BJ (cell line): Measurements from ENCODE around the gene APMAP. TPM values are rescaled to one million over a fixed set of nuclear protein-coding genes. Genes with fewer than 3 reads are reported as not detected.

Experiments
- CTCF ChIA-PET: fragments of 350-600 bp; formaldehyde crosslinking; extraction: SDS; loops from one replicate; lab custom pipeline; 2021; ENCODE audit warnings: antibody characterized with exemption, inconsistent platforms; lab: Yijun Ruan, JAX
- POLR2A ChIA-PET: fragments of 300-600 bp; sonication (Branson Sonifier 250); formaldehyde crosslinking; extraction: SDS; loops from one replicate; lab custom pipeline; 2021; ENCODE audit warnings: antibody characterized with exemption; lab: Charles Lee
- DNase-seq: peaks from one replicate; pipeline ENCODE4 v3.0.0-alpha.2; 2011; ENCODE audit warnings: low read depth
- H3K27me3 ChIP-seq: 2 replicates; pipeline ENCODE4 v1.6.0; 2011; ENCODE audit warnings: low read length; ENCODE audit not compliant: control insufficient read depth, insufficient read depth
- H3K36me3 ChIP-seq: 2 replicates; pipeline ENCODE4 v1.5.1; 2011; ENCODE audit warnings: low read length; ENCODE audit not compliant: control insufficient read depth, insufficient read depth
- H3K4me3 ChIP-seq: 2 replicates; pipeline ENCODE4 v1.5.1; 2011; ENCODE audit warnings: low read depth, mild to moderate bottlenecking, control low read depth, low read length
- CTCF ChIP-seq: IDR thresholded peaks from 2 replicates; pipeline ENCODE4 v1.5.1; 2011; ENCODE audit warnings: low read depth, mild to moderate bottlenecking, control low read depth, inconsistent platforms, low read length, moderate library complexity; ENCODE audit not compliant: insufficient read depth
- polyA plus RNA-seq: library from polyadenylated mRNA; depleted of rRNA; stranded (reverse); fragments of >200 nt; gene quantifications from 2 replicates; pipeline ENCODE4 v1.2.3, GENCODE V29; 2011

The APMAP gene
- polyA plus RNA-seq, 1 experiment = 75.8 TPM

GRCh38 chr20:25019381-25020155 lies 27.0 kb upstream of the APMAP start:
- ChIA-PET CTCF (interaction anchor here (1.0 to 1.1 kb wide), 2 partner anchors 14 to 24 kb away, joined by 3 read pairs; no protein-coding TSS in a partner anchor), POLR2A (no interaction called here)
- DNase-seq = no peak
- H3K4me3 ChIP-seq = no peak overlapping the region
- TF ChIP-seq CTCF = no peak
- H3K27me3 ChIP-seq = no peaks in the 10 kb centered on the region
- no peaks in the 10 kb centered on the region; the same call in 1 of the 2 replicates for H3K36me3 ChIP-seq

GRCh38 chr20:25018841-25019240 lies 26.3 kb upstream of the APMAP start:
- POLR2A ChIA-PET = no interaction called here
- CTCF ChIA-PET = no interaction called here
- TF ChIP-seq CTCF = no peak

GRCh38 chr20:25018425-25018824 lies 25.9 kb upstream of the APMAP start:
- no peak for TF ChIP-seq CTCF
- ChIA-PET POLR2A (no interaction called here), CTCF (no interaction called here)
- H3K27me3 ChIP-seq = no peaks in the 10 kb centered on the region
- H3K36me3 ChIP-seq = no peaks in the 10 kb centered on the region; the same call in 1 of the 2 replicates
- H3K4me3 ChIP-seq = no peak overlapping the region
- no peak for DNase-seq

More at GRCh38 chr20:25018841-25019240, 26.3 kb upstream of the APMAP start:
- DNase-seq = no peak
- Histone ChIP-seq H3K27me3 (no peaks in the 10 kb centered on the region), H3K4me3 (no peak overlapping the region), H3K36me3 (no peaks in the 10 kb centered on the region; the same call in 1 of the 2 replicates)

- DNase-seq = no peak
- Histone ChIP-seq H3K27me3 (no peaks in the 10 kb centered on the region), H3K4me3 (no peak overlapping the region), H3K36me3 (peaks cover 3% of the 10 kb centered on the region)
- TF ChIP-seq CTCF = no peak
- ChIA-PET CTCF (interaction anchor here (1.6 to 1.7 kb wide), 2 partner anchors 23 to 48 kb away, joined by 5 to 6 read pairs; no protein-coding TSS in a partner anchor), POLR2A (no interaction called here)
These were observed 24.8 kb upstream of the APMAP start for GRCh38 chr20:25017257-25017803.

- DNase-seq = no peak
- ChIA-PET POLR2A (no interaction called here), CTCF (interaction anchor here (1.1 to 1.7 kb wide), 3 partner anchors 16 to 49 kb away, joined by 3 to 6 read pairs (median 5); no protein-coding TSS in a partner anchor)
- peaks cover 3% of the 10 kb centered on the region for H3K36me3 ChIP-seq
- no peak overlapping the region for H3K4me3 ChIP-seq
- no peaks in the 10 kb centered on the region for H3K27me3 ChIP-seq
- TF ChIP-seq CTCF = no peak
These were observed 23.9 kb upstream of the APMAP start for GRCh38 chr20:25016471-25016870.
